OCI-LY3 (cell line): ENCODE measurements around the gene GRIN1.

Experiments
- EZH2phosphoT487 ChIP-seq: fragments of 200-600 bp; shearing (Covaris generic); IDR thresholded peaks from 2 replicates; pipeline ENCODE4 v1.6.1; 2018; ENCODE audit warnings: antibody characterized with exemption, mixed run types, low read depth
- TF ChIP-seq, protein P1 (sequence below): fragments of 200-600, 300-600 bp; sonication (generic); IDR thresholded peaks from 2 replicates; pipeline ENCODE4 v1.5.1; 2014; ENCODE audit warnings: antibody characterized with exemption, low read length, low read depth

GRCh38 chr9:137168904-137169856, 30.2 kb downstream of the GRIN1 start:
- TF ChIP-seq, protein P1, sequence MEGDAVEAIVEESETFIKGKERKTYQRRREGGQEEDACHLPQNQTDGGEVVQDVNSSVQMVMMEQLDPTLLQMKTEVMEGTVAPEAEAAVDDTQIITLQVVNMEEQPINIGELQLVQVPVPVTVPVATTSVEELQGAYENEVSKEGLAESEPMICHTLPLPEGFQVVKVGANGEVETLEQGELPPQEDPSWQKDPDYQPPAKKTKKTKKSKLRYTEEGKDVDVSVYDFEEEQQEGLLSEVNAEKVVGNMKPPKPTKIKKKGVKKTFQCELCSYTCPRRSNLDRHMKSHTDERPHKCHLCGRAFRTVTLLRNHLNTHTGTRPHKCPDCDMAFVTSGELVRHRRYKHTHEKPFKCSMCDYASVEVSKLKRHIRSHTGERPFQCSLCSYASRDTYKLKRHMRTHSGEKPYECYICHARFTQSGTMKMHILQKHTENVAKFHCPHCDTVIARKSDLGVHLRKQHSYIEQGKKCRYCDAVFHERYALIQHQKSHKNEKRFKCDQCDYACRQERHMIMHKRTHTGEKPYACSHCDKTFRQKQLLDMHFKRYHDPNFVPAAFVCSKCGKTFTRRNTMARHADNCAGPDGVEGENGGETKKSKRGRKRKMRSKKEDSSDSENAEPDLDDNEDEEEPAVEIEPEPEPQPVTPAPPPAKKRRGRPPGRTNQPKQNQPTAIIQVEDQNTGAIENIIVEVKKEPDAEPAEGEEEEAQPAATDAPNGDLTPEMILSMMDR: no peak
- no peak for TF ChIP-seq EZH2phosphoT487
